Dedifferentiated amniotic fluid mesenchymal stem cell (primary cell): ENCODE results near the gene VWA5B1.

ENCODE experiments used
- DNase-seq: peaks from one replicate; pipeline ENCODE4 v3.0.0-alpha.2; 2016; ENCODE audit errors: extremely low spot score

The VWA5B1 gene

DNA sequence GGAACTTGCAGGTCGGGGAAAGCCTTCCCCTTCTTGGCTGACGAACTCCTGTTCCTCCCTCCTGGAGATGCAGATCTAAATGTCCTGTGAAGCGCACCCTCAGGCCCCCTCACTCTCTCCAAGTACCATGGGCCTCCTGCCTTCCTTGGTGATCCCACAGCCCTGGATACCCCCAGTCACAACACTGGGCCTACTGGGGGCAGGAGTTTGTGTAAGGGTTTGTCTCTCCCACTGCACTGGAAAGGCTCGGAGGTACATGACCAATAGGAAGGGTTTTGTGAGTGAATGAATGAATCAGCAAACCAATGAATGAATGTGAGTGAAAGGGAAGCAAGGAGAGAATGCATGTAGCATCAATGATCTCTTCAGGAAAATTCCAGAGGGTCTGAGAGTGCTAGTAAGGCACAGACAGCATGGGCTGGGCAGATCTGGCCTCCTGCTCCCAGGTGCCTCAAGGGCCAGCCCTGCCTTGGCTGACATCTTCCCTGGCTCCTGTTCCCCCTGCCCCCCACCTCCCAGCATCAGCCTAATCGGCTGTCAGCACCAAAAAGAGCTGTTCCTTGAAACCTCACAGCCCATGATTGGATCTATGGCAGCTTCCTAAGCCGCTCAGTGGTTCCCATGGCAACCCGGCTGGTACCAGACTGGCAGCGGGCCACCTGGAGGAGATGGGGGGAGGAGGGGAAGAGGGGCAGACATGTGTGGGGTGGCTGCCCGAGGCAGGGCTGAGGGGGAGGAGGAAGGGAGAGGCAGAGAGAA, 95.8 kb downstream of the VWA5B1 start:
- no peak for DNase-seq

DNA sequence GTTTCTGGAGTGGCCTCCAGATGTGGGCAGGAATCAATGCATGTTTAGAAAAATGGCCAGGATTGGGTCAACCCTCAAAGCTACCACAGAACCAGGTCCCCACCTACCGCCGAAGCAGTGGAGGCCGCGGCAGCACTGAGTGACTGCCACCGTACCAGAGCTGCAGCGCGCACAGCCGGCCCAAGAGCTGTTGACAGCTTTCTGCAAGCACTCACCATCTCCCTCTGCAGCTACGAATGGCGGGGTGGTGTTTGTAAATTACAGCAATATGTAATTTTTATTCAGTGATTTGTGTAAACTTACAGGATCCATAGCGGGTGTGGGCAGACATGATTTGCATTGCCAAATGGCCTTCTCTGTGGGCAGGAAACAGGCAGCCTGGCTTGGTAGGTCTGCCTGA, 98.9 kb downstream of the VWA5B1 start:
- DNase-seq, result no peak

DNA sequence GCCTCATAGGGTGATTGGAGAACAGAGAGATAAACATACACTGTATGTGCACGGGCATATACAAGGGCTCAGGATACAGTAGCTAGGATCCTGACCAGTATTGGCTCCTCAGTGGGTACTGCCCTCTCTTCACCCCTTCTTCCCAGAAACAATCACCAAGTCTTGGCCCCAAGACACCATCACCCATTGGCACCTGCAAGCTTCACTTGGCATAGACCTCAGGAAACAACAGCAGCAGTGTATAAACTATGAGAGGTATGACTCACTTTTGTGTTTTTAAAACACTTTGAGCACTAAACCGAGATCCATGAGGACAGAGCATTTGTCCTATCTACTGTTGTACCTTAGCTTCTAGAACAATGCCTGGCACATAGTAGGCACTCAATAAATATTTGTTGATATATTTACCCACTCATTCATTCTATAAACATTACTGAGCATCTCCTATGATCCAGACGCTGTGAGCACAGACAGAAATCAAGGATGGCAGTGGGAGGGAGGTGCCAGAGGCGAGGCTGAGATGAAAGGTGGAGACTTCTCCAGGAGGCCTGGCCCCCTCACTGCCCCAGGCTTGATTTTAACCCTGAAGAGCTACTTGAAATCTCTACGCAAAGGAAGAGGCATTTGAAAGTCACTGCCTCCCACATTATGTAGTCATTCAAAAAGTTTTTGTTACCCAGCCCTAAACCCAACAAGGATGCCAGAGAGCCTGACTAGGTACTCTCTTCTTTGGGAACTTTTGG, 100.1 kb downstream of the VWA5B1 start:
- no peak for DNase-seq

DNA sequence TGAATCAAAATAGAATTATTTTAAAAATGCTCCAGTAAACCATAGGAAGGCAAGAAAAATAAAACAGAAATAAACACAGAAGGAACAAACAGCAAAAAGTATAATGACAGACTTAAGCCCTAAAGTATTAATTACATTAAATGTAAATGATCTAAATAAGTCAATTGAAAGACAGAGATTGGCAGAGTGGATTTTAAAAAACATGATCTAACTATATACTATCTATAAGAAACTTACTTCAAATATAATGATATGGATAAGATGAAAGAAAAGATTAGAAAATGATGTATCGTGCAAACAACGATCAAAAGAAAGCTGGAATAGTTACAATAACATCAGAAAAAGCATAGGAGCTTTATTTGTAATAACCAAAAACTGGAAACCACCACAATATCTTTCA, 104.6 kb downstream of the VWA5B1 start:
- DNase-seq, result no peak

DNA sequence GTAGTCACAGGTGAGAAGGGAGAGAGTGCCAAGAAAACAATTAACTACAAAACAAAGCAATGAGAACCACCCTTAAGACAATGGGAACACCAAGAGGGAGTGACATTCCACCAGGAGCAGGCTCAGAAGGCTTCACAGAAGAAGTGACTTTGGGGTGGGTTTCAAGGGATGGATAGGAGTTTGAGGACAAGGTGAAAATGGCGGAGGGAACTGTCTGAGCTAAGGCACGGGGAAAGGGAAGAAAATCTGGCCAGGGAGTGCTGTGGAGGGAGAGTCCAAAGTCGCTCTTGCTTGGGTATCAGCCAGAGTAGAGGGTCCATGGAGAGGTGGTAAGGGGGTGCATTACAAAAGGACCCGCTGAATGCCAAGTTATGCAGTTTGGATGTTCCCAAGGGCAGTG, 108.1 kb downstream of the VWA5B1 start:
- no peak for DNase-seq

DNA sequence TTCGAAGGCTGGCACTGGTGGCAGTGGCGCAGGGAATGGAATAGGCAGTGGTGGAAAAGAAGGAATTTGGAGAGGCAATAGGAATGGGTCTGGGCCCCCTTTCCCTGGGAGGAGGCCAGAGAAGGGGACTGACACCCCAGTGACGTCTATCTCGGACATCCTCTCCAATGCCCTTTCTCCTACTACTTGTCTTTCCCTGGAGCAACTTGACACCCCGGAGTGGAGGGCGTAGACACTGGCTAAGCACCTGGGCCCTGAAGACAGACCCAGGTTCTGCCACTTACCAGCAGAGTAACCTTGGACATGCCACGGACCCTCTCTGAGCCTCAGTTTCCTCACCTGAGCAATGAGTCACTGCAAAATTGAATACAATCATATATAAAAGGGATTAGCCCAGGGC, 108.5 kb downstream of the VWA5B1 start:
- no peak for DNase-seq

DNA sequence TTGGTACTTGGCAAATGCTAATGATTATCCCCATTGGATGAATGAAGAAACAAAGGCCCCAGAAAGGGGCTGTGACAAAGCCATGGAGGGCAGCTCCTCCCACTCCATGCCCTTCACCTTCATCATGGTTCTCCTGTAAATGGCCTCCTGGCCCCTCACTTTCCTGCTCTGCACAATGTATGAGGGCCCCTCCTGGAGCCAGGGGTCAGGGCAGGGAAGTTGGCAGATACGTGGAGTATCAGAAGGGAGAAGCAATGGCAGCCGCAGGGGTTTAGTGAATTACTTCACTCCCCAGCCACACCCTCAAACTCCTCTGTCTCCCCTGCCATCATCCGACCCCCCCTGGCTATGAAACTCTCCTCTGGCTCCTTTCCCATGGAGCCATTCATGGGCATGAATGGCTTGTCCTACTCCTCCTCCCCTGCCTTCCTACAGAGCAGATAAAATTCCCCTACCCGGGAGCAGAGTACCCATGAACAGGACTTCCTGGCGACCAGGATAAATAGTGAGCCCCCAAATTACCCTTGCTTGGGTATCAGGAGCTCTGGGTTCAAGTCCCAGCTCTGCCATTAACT, 109.0 kb downstream of the VWA5B1 start:
- DNase-seq, result no peak

DNA sequence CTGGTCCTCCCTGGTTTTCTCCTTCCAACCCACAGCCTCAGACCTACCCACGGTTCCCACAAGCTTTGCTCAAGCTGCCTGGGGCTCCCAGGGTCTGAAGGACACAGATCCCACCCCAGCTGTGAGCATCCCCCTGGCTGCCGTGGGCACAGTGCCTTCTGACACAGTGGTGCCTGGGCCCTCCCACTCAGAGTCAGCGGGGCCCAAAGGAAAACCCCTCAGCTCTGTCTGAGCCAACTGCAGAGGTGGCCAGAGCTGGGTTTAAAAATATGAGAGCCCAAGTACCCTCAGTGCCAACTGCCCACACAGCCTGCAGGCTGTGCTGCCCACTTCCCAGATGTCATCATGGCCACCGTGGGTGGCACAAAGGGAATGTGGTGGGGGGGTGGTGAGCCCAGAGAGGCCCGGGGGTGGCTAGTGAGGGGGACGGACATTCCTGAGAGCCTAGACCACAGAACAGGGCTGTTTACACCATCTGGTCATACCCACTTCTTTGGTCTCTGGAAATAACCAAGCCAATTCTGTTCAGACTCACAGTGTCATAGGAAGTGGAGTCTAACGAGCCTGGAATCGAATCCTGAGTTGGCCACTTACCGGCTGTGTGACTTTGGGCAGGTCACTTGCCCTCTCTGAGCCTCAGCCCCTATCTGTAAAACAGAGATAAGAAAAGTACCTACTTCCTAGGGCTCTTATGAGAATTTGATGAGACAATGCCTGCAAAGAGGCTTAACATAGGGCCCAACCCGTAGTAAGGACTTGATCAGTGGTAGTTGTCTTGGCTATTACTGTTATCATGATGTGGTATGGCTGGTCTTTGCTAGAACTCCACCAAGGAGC, 109.9 kb downstream of the VWA5B1 start:
- DNase-seq, result no peak

DNA sequence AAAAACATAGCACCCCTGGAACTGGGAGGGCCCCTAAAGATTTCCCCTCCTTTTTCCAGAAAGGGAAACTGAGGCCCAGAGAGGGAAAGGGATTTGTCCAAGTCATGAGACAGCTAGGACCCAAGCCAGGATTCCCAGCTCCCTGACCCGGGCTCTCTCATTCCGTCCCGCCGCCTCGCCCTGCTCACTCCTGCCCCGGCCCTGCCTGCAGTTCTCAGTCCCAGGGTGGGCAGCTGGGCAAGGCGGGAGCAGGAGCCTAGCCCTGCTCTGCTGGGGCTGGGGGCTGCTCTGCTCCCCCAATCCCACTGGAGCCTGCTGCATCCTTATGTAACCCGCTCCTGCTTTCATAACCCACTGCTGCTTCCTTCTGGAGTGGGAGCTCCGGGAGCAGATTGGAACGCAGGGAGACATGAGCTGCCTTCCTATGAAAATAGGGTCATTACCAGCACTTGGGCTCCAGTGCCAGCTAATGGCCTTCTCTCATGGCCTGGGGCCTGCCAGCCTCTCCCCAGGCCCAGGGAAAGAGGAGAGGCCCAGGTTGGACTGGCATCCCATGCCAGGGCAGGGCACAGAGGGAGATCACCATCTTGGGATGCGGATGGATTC, 110.8 kb downstream of the VWA5B1 start:
- DNase-seq, result no peak

DNA sequence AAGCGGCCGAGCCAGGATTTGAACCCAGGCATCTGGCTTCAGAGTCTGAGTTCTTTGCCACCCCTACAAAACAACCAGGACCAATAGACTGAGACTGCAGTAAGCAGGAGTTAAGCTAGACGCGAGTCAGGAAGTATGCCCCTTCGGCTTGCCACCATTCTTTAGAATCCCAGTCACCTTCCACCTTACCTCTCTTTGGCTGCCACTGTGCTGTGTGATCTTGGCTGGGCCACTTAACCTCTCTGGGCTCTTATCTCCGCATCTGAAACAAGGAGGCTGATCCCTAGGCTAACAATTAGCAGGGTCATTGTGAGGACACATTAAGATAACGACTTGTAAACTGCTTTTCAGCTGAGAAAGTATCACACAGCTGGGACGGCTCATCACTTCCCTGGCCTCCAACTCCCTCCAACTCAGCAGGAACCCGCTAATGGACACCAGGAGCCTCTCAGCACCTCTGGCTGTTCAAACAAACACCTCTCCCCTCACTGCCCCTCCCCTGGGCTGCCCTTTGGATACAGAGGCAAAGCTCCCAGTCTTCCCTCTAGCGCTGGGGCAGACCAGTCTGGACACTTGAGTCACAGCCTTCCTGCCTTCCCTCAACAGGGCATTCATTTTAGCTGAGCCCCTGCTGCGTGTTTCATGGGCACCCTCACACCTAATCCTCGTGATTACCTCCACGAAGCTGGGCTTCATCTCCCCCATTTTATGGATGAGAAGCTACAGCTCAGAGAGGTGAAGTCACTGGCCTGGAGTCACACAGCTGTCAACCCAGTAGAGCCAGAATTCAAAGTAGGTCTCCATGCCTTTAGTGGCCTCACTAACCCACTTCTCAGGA, 112.1 kb downstream of the VWA5B1 start:
- DNase-seq, result no peak

DNA sequence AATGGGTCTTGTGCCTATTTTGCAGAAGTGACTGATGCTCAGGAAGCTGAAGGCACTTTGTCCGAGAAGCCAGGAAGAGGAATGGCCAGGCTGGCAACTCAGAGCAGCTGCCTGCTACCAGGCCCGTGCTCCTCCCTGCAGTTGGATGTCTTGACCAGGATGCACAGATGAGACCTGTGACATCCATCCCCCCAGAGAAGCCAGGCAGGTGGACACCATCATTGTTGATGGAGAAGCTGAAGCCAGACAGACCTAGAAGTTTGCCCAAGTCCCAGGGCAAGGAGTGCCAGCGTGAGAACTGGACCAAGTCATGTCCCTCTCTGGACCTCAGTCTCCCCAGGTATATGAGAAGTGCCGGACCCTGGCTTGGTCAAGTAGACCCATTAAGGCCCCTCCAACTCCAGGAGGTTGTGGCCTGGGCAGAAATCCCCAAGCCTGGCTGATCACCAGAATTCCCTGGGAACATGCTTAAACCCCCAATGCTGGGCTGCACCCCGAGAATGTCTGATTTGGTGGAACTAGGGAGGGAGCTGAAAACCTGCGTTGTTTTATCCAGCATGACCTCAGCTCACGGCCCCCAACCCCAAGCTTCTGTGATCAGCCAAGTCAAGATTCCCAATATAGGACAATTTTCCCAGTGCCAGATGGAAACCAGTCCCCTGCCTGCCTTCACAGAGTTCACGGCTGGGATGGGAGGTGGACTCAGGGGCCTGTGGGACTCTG, 112.9 kb downstream of the VWA5B1 start:
- DNase-seq, result no peak

DNA sequence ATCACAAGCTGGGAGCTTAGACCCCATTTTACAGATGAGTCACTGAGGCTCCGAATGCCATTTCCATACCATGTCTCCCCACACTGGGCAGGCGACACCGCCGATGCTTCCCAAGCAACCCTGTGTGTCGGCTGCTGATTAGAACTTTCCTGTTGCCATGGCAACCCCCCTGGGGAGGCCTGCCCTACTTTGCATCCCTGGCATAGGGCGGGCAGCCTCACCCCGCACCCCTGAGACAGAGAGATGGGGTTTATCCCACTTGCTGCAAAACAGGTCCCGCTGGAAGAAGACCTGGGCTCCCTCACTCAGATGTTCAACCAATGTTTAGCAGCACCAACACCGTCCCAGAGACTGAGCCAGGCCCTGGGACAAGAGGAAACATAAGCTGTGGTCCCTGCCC, 113.8 kb downstream of the VWA5B1 start:
- no peak for DNase-seq
